Activated T-helper 9 cell treated with anti-CD3 and anti-CD28 coated beads, Interleukin-2, amount 50 U/mL, for 16 hours (primary cell): ENCODE measurements around the gene FRYL.
"Not testable (repeated sequence)": the region's sequence is repeated elsewhere in the genome, so short reads cannot be mapped to it uniquely, and the experiment has no call there.

ENCODE experiments used
- DNase-seq: peaks from one replicate; pipeline ENCODE4 v3.0.0-alpha.2; 2020; ENCODE audit warnings: low read depth

Gene FRYL

DNA sequence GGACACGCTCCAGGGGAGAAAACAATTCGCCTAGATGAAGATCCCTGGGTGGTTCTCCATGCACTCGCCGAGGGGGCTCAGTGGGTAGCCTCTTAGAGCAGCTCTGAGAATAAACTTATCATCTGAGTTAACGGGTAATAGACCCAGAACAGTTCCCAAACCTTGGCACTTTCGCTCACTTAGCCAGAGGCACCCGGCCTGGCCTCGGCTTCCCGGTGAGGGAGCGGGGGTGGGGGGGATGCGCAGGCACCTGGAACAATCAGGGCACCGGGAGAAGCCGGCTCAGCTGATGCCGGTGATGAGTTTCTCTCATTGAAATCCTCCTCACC is 290.4 kb downstream of the FRYL start:
- DNase-seq: no peak

GRCh38 chr4:48484494-48485168 is 295.4 kb downstream of the FRYL start:
- DNase-seq: no peak

GRCh38 chr4:48483777-48484493 is 296.1 kb downstream of the FRYL start:
- DNase-seq: no peak

- DNase-seq: no peak
Measured at GRCh38 chr4:48483006-48483776, 296.9 kb downstream of the FRYL start, which contains the start of gene SLC10A4. Gene SLC10A4 (plus strand): TSS chr4:48483343. CDS start chr4:48483562, 219 bp downstream.

GRCh38 chr4:48481581-48481980 is 298.5 kb downstream of the FRYL start:
- DNase-seq: no peak

DNA sequence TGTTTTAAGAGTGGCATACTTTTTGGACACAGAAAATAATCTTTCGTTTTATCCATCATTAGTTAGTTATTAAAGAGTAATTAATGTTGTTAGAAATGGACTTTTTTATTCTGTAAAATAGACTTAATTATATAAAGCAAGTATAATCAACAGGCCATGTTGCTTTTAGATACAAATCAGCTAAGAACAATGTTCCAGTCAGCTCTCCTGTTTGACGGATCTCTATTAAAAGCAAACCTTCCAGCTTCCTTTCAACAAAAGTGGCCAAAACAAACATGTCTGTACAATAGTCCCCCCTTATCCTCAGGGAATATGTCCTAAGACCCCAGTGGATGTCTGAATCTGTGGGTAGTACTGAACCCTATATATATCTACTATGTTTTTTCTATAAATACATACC is 301.8 kb downstream of the FRYL start:
- DNase-seq: no peak

DNA sequence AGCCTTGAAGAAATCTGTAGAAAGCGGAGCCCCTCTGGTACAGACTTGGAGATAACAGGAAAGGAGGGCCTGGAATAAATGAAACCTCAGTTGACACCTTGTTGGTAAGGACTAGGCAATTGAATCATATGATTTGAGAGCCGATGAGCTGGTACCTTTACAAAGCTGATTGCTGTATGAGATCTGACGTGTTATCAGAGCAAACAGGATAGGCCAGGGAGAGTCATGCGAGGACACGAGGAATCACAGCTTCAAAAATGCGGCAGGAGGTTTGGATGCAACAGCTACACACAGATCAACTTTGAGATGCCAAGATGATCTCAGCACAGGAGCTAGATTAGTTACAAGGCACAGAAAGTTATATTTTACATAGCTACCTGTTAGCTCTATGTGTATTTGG is 304.3 kb downstream of the FRYL start:
- no peak for DNase-seq

GRCh38 chr4:48472794-48473193 is 307.3 kb downstream of the FRYL start:
- DNase-seq: no peak

GRCh38 chr4:48470570-48470969 is 309.5 kb downstream of the FRYL start:
- no peak for DNase-seq

DNA sequence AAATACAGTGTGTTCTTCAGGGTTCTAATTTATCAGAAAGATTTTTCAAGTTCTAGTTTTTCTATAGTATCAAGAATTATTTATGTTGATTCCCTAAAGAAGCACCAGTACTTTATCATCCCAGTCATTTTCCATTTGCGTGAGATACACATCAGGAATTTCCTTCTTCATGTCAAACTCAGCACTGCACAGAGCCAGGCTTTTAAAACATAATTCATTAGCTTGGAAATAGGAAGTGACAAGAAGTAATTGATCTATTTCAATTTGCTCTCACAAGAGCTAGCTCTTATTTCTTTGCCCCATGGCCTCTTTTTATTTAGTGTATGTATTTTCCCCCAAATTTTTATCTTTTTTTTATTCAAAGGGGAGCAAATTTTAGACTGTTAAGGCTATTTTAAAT is 309.9 kb downstream of the FRYL start:
- DNase-seq: no peak

- no peak for DNase-seq
Measured at GRCh38 chr4:48467891-48468290, 312.2 kb downstream of the FRYL start.

DNA sequence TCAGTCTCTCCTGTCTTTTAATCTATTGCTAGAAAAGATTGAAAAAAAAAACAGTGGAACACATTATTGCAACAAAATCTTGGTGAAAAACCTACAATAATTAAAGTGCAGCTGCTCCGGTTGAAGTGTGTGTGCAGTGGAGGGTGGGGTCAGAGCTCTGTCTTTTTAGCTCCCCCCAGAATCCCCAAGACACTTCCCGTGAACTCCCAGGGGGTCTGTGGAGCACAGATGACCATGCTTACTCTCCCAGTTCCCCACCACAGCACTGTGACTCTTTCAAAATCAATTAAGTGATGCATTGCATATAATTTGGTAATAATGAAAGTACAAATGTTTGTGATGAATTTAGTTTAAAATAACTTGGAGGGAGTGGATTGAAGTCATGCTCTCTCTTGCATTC is 312.6 kb downstream of the FRYL start:
- DNase-seq: no peak

- no peak for DNase-seq
Measured at GRCh38 chr4:48462363-48462762, 317.7 kb downstream of the FRYL start.

DNA sequence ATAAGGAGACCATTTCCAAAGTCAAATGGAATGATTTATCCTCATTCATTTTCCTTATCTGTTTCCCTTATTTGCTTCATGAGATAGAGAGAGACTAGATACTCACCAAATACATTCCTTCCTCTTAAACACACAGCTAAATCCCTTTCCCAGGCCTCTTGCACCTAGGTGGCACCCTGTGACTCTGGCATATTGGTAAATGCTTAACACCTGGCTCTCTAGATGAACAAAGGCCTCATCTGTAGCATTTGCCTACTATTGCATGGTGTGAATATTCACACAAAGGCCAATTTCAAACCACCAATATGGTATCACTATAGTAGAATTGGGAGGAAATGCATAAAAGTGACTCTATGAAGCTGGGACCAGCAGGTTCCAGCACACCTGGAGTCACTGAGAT is 319.1 kb downstream of the FRYL start:
- DNase-seq: no peak

DNA sequence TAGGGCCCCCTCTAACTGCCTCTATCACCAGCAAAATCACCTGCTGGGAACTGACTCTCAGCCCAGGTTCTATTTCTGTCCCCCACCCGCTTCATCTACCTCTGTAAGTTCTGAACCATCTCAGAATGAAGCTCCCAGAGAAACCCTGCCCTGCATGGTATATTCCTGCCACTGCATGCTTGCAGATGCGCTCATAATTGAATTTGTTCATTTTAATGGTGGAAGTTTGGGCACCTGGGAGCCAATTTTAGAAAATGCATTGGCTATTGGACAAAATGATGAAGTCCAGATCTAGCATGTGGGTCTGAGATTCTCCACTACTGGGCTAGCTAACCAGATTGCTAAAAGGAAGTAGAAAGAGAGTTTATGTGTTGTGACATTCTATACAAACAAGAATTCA is 325.5 kb downstream of the FRYL start:
- DNase-seq: no peak

DNA sequence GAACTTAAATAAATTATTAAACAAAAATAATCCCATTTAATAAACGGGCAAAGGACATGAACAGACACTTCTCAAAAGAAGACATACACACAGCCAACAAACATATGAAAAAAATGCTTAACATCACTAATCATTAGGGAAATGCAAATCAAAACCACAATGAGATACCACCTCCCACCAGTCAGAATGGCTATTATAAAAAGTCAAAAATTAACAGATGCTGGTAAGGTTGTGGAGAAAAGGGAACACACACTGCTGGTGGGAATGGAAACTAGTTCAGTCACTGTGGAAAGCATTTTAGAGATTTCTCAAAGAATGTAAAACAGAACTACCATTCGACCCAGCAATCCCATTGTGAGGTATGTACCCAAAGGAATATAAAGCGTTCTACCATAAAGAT is 328.4 kb downstream of the FRYL start:
- not testable (repeated sequence) for DNase-seq

GRCh38 chr4:48450740-48451139 is 329.3 kb downstream of the FRYL start:
- DNase-seq: no peak

DNA sequence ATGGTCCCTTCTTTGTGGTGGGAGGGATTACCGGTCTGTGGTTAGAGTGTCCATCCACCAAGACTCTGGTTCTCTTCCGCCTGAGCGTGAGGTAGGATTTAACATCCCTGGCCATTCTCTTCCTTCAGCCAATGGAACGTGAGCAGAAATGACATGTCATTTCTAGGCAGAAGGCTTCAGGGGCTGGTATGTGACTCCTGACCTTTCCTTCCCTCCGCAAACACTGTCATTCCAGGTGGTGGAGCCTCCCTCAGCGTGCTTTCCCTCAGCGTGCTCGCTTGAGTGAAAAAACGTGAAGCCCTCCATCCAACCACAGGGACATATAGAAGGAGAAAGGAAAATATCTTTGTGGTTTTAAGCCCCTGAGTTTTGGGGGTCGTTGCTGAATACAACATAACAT is 330.9 kb downstream of the FRYL start:
- no peak for DNase-seq
